Measurements from ENCODE around the gene PNPLA6. TPM values are rescaled to one million over a fixed set of nuclear protein-coding genes. Genes with fewer than 3 reads are reported as not detected.

The PNPLA6 gene
- total RNA-seq, 1 donor from 2014 or later: 47.4 TPM

DNA sequence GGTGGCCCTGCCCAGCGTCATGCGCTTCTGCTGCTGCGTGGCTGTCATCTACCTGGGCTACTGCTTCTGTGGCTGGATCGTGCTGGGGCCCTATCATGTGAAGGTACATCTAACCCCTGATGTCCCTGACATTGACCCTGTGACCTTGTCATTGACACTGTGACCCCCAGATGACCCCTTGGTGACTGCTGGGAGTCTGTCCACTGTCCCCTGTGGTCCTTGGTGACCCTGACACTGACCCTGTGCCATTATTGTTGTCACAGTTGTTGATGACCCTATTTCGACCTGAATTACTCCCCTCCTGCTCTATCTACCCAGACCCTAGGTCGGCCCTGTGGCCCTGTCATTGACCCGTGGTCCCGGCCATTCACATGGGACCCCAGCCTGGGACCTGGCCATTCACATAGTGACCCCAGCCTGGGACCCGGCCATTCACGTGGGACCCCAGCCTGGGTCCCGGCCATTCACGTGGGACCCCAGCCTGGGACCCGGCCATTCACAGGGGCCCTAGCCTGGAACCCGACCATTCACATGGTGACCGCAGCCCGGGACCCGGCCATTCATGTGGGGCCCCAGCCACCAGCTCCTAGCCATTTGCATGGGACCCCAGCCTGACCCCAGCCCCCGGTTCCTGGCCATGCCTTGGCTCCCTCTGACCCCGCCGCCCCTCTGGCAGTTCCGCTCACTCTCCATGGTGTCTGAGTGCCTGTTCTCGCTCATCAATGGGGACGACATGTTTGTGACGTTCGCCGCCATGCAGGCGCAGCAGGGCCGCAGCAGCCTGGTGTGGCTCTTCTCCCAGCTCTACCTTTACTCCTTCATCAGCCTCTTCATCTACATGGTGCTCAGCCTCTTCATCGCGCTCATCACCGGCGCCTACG is 5.7 kb upstream of the PNPLA6 start:
- no peaks in the 10 kb centered on the region for H3K27me3 ChIP-seq
- H3K27ac ChIP-seq: no peak overlapping the region
- H3K4me3 ChIP-seq: no peak overlapping the region
- peaks cover 4 to 36% of the 10 kb centered on the region in 2 donors for H3K36me3 ChIP-seq
- intact Hi-C loops (cut with DNase I): loop anchor here (10.0 kb wide), 1 partner anchor 135 kb away; no protein-coding TSS in a partner anchor
- H3K9me3 ChIP-seq: no peaks in the 10 kb centered on the region
- TF ChIP-seq POLR2A (IDR thresholded peaks at IDR 0.05): no peak
- no peak for TF ChIP-seq POLR2AphosphoS5 (IDR thresholded peaks at IDR 0.05; ENCODE audit: insufficient read depth in 1 of 2, low read depth in 1 of 2)
- TF ChIP-seq, protein P1, sequence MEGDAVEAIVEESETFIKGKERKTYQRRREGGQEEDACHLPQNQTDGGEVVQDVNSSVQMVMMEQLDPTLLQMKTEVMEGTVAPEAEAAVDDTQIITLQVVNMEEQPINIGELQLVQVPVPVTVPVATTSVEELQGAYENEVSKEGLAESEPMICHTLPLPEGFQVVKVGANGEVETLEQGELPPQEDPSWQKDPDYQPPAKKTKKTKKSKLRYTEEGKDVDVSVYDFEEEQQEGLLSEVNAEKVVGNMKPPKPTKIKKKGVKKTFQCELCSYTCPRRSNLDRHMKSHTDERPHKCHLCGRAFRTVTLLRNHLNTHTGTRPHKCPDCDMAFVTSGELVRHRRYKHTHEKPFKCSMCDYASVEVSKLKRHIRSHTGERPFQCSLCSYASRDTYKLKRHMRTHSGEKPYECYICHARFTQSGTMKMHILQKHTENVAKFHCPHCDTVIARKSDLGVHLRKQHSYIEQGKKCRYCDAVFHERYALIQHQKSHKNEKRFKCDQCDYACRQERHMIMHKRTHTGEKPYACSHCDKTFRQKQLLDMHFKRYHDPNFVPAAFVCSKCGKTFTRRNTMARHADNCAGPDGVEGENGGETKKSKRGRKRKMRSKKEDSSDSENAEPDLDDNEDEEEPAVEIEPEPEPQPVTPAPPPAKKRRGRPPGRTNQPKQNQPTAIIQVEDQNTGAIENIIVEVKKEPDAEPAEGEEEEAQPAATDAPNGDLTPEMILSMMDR (IDR thresholded peaks at IDR 0.05): no peak
- no peak for DNase-seq (ENCODE audit: extremely low spot score in 2 of 2)
- peaks cover 9% of the 10 kb centered on the region for H3K4me1 ChIP-seq

DNA sequence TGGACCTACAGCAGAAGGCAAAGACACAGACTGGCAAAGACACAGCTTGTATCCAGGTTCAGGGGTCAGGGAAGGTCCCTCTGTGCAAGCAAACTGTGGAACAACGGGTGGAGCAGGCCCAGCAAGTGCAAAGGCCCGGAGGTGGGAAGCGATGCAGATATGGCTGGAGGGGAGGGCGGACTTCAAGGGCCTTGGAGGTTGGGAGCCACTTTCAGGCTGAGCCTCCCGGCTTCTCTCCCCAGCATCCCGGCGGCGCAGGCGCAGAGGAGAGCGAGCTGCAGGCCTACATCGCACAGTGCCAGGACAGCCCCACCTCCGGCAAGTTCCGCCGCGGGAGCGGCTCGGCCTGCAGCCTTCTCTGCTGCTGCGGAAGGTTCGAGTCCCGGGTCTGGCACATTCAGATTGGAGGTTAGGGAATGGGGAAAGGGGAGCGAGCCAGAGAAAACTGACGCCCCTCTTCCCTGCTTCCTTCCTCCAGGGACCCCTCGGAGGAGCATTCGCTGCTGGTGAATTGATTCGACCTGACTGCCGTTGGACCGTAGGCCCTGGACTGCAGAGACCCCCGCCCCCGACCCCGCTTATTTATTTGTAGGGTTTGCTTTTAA is 2.1 kb upstream of the PNPLA6 start:
- no peak for DNase-seq (ENCODE audit: extremely low spot score in 2 of 2)
- Histone ChIP-seq H3K27me3 (no peaks in the 10 kb centered on the region), H3K4me3 (peak overlapping the region; percentile 74 to 96), H3K36me3 (peaks cover 0 to 38% of the 10 kb centered on the region in 2 donors), H3K9me3 (no peaks in the 10 kb centered on the region), H3K4me1 (peaks cover 19% of the 10 kb centered on the region), H3K27ac (peak overlapping the region; percentile 92)
- TF ChIP-seq POLR2AphosphoS5 (IDR thresholded peaks at IDR 0.05; ENCODE audit: insufficient read depth in 1 of 2, low read depth in 1 of 2): no peak
- TF ChIP-seq, protein P1 (IDR thresholded peaks at IDR 0.05): no peak
- TF ChIP-seq POLR2A (IDR thresholded peaks at IDR 0.05): no peak
- intact Hi-C loops (cut with DNase I): no loop called here

DNA sequence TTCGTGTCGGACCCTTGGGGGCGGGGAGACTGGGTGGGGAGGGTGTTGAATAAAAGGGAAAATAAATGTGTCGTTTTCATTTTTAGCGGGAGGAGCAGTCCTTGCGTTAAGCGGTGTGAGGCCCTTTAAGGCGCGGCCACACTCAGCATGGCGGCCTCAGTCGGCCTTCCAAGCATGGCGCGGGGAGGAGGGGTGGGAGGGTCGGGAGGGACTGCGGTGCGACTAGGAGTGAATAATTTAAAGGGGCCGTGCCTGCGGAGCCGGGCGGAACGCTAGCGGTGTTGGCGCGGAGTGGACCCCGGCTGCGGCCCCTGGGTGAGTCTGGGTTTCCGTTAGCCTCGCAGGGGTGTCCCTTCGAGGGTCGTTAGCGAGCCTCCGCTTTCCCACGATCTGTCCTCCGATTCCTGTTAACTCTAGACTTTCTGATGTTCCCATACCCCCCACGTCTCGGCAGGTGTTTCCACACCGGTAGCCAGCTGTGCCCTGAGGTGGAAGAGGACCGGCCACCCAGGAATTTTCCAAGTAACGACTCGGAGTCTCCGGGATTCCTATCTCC is 1.5 kb upstream of the PNPLA6 start:
- Histone ChIP-seq H3K27me3 (no peaks in the 10 kb centered on the region), H3K4me3 (peak overlapping the region; percentile 74 to 96), H3K36me3 (peaks cover 0 to 38% of the 10 kb centered on the region in 2 donors), H3K9me3 (no peaks in the 10 kb centered on the region), H3K27ac (peak overlapping the region; percentile 92), H3K4me1 (peaks cover 19% of the 10 kb centered on the region)
- TF ChIP-seq POLR2AphosphoS5 (IDR thresholded peaks at IDR 0.05; ENCODE audit: insufficient read depth in 1 of 2, low read depth in 1 of 2): peak; percentile 28 to 85
- TF ChIP-seq POLR2A (IDR thresholded peaks at IDR 0.05): peak in 1 of 2 donors; percentile 79
- TF ChIP-seq, protein P1 (IDR thresholded peaks at IDR 0.05): no peak
- DNase-seq (ENCODE audit: extremely low spot score in 2 of 2): peak in 1 of 2 donors; percentile 91
- intact Hi-C loops (cut with DNase I): no loop called here

DNA sequence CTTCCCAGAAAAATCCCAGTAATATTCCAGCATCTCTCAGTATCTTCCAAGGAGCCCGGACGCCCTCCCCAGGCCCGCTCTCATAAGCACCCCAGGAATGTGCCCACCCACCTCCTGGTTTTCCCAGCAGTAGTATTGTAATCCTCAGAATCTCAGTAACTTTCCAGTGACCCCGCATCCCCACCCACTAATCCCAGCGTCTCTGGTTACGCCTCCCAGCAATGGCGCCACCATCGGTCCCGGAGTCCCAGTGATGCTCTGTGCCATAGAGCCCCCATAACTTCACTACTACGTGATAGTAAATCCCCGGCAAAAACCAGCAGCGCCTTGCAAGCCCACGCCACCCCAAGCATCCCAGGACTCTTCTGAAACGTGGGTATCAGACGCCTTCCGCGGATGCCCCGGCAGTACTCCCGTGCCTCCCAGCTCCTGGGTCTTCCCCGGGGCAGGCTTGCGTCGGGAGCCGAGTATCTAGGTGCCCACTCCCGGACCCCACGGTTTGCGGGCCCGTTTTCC is 928 bp upstream of the PNPLA6 start:
- Histone ChIP-seq H3K36me3 (peaks cover 0 to 38% of the 10 kb centered on the region in 2 donors), H3K4me1 (peaks cover 19% of the 10 kb centered on the region), H3K9me3 (no peaks in the 10 kb centered on the region), H3K27ac (peak overlapping the region; percentile 92), H3K27me3 (no peaks in the 10 kb centered on the region), H3K4me3 (peak overlapping the region; percentile 74 to 96)
- no peak for DNase-seq (ENCODE audit: extremely low spot score in 2 of 2)
- intact Hi-C loops (cut with DNase I): no loop called here
- TF ChIP-seq, protein P1 (IDR thresholded peaks at IDR 0.05): no peak
- TF ChIP-seq POLR2AphosphoS5 (IDR thresholded peaks at IDR 0.05; ENCODE audit: insufficient read depth in 1 of 2, low read depth in 1 of 2) (no peak), POLR2A (IDR thresholded peaks at IDR 0.05) (no peak)
